Activated CD4-positive, alpha-beta T cell treated with anti-CD3 and anti-CD28 coated beads for 48 hours (primary cell): Measurements from ENCODE around the gene USP48.

Source experiments
- DNase-seq: peaks from one replicate; pipeline ENCODE4 v3.0.0-alpha.2; 2020

Gene USP48

GRCh38 chr1:21736011-21736410 is 46.9 kb downstream of the USP48 start:
- DNase-seq, result no peak

DNA sequence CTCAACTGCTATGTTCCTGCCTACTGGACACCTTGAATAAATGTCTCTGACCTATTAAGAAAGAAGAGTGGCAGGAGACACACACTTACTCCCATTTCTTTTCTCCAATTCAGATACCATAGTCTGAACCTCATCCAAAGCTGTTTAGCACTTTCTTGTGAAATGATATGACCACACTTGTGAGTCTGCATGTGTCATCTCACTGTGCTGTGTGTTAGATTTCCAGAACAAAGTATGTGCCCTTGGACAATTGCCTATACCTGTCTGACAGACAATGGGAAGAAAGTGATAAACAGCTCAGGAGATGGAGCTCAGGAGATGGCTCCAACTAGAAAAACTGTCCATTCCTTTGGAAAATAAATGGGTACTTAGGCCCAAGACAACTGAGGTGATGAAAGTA is 48.4 kb downstream of the USP48 start:
- DNase-seq, result no peak

- DNase-seq, result no peak
Measured at GRCh38 chr1:21732664-21733063, 50.3 kb downstream of the USP48 start.

DNA sequence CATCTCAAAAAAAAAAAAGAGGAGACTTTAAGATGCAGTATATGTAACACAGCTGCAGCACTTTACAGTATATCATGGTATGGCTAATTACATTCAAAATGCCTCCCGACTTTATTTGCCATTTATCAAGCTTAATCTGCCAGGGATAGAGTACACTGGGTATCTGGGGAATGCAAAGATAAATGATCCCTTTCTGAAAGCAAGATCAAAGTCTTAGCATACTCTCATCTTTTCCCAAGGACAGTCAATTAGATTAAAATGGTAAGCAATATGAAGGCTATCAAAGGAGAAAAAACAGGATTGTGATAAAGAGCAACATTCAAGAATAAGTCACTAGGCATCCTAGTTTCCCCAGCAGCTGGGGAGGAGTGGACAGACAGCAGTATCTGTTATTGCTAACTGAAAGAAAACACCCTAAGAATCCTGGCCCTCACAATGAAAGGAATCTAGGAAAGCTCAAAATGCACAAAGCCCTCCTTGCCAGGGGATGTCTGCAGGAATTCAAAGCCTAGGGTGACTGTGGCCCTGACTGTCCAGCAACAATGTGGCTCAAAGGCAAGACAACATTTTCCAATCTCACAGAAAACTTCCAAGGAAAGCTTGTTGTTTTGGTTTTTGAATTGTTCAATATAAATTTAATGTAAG is 57.1 kb downstream of the USP48 start:
- DNase-seq, result no peak

GRCh38 chr1:21724570-21724969 is 58.4 kb downstream of the USP48 start:
- DNase-seq, result no peak

DNA sequence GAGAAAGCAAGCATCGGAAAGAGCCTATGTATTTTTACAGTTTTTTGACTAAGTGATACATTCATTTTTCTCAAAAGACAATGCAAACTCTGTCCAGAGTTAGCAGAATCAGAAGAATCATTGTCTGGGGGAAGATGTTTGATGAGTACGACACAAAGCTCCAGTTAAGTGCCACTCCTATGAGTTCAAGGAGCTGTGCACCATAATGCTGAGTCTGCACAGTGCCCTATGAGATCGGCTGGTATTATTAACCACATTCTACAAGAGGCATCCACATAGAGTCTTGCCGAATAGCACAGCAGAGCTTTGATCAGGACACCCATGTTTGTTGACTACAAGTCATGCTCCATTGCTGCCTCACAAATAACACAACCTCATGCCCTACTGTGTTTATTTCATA is 58.9 kb downstream of the USP48 start:
- DNase-seq, result no peak

GRCh38 chr1:21721295-21721985 is 61.5 kb downstream of the USP48 start:
- DNase-seq, result no peak

DNA sequence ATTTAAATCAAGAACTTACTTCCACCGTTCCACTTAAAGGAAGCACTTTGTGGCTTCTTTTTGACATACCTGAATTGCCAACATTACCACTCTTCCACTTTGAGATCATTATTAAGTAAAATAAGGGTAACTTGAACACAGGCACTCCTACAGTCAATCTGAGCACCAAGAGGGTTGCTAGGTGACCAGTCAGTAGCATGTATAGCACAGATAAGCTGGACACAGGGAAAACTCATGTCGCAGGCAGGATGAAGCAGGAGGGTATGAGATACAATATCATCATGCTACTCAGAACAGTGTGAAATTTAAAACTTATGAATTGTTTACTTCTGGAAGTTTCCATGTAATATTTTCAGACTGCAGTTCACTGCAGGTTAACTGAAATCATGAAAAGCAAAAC is 66.8 kb downstream of the USP48 start:
- no peak for DNase-seq

DNA sequence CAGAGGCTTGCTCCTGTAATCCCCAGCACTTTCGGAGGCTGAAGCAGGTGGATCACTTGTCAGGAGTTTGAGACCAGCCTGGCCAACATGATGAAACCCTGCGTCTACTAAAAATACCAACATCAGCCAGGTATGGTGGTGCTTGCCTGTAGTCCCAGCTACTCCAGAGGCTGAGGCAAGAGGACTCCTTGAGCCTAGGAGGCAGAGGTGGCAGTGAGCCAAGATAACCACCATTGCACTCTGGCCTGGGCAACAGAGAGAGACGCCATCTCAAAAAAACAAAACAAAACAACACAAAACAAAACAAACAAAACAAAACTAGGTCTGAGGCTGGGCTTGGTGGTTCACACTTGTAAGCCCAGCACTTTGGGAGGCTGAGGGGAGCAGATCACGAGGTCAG is 75.1 kb downstream of the USP48 start:
- DNase-seq, result no peak

GRCh38 chr1:21707086-21707840 is 75.7 kb downstream of the USP48 start:
- no peak for DNase-seq

GRCh38 chr1:21706151-21706835 is 76.7 kb downstream of the USP48 start:
- DNase-seq, result no peak

DNA sequence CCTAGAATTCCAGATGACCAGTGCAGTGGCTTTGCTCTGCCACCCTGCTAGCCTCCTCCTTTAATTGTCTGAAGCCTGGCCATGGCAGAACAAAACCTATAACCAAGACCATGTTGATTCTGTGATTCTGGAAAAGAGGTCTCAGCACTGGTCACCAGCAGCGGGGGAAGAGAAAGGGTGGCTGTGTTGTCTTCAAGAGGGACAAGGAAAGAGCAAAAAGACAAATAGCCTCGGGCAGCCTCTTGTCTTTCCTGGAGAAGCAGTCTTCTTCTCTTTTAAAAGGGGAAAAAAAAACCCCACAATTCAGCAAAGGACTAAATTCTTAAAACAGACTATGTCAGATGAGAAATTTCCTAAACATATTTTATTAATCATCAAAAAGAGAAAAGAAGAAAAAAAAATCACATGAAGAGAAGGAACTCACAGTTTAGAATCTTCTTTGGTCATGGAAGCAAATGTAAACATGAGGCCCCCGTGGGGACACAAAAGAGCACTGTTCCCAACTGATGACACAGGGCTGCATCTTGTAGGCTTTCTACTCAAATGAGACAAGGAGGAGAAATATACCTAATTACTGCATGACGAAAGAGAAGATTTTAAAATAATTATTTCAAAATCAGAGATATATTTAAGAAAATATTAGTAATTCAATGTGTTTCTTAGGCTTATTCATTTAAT is 77.5 kb downstream of the USP48 start:
- no peak for DNase-seq

GRCh38 chr1:21704145-21704544 is 78.8 kb downstream of the USP48 start:
- DNase-seq, result no peak

GRCh38 chr1:21703318-21703963 is 79.5 kb downstream of the USP48 start:
- no peak for DNase-seq

DNA sequence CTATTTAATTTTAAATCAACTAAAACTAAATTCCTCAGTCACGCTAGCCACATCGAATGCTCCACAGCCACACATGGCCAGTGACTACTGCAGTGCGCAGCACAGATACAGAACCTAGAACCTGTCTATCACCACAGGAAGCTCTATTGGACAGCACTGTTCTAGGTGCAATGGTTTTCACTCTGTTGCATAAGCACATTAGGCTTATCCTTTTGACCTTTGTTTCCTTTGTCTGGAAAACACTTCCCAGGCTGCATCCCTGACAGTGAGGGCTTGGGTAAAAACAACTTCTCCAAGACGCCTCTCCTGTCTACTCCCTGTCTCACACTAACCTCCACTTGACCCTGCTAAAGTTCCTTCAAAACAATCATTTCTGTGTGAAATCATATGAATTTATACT is 80.2 kb downstream of the USP48 start:
- no peak for DNase-seq

DNA sequence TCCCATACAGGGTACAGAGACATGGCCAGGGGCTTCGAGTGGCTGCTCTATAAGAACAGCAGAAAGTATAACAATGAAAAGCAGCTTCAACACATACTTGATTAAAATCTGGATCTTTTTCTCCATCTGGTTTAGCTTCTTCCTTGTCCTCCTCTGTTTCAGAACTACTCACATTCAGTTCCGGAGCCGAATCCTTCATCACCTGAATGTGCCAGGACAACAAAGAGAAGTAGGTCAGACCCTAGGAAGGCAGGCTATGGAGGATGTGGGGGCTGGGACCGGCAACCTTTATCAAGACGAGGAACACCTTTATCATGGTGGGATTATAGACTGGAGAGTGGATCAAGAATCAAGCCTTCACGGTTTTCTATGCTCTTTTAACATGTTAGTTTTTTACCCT is 81.5 kb downstream of the USP48 start:
- DNase-seq, result no peak

GRCh38 chr1:21700094-21700493 is 82.9 kb downstream of the USP48 start:
- no peak for DNase-seq

DNA sequence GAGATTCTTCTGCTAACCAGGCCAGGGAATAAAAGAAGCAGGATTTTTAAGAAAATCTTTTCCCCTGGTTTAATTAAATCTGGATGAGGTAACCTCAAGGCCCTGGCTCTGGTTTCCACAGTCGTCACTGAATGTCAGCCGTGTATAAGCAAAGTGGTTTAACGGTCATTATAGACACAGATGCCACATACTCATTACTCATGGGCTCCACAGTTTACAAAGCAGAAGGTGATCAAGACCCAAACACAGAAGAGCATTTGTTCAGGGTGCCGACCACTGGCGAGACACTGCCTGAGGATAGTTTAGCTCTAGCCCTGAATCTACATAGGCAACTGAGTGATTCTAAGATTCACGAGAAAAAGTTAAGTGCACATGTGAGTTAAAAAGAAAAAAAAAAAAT is 86.0 kb downstream of the USP48 start:
- no peak for DNase-seq

GRCh38 chr1:21693732-21694131 is 89.2 kb downstream of the USP48 start:
- DNase-seq, result no peak

DNA sequence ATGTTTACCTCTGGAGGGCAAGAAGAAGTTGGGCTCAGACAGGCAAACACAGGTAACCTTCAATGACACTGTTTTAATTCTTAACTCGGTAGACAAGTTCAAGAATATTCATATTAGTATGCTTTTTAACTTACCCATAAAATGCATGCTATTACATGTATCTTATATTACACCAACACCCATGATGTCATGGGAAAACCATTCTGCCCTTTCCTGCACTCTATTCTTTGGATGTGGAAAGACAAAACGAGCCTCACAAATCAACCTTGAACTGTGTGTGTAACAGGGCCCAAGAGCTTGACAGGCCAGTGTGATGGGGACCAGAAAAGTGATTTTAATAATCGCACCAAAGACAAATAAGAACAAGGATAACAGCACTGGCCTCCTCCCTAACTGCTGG is 91.2 kb downstream of the USP48 start:
- no peak for DNase-seq

DNA sequence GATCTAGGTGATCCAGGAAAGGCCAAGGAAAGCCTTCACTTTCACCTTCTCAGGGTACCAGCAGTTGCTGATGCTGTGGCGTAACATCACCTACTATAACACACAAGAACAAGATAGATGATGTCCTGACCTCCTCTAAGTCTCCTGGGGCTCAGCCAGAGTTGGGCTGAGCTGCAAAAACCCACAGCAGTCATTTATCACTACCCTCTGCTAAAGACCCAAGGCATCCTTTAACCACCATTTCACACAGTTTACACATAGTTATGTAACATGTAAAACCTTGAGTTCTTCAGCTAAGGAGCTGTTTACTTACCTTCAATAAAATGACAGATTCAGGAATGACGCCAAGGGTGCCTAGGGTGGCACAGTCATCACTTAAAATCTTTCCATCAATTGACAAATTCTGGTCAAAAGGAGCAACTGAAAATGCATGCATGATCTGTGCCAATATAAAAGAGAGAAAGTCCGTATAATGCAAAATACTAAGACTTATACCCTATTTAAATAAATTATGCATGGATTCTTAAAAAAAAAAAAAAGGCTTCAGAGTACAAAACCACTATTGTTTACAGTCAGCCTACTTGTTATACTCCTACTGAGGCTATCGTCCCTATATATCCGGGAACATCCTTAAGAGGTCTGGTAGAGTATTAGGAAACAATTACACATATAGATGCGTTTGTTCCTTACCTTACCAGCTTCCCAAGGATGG is 93.1 kb downstream of the USP48 start:
- DNase-seq, result no peak

DNA sequence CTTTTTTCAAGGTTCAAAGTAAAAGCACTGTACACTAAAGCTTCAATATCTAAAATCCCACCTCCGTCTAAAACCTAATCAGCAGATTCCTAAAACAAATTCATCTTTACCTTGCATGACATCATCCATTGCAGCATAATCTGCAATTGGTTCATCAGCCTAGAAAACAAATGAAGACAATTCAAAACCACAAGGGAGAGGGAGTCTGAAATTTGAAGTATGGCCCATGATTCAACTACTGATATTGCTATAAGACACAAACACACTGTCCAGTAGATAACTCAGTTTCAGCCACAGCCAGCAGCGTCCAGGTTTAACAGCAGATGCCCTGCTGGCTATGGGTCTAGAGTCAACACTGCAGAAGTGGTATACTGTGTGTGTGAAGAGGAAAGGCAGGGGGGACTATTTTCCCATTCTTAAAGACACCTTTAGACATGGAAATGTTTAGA is 95.8 kb downstream of the USP48 start:
- DNase-seq, result no peak
